TTC549 (cell line): Measurements from ENCODE around the gene STARD8.
"Not testable (repeated sequence)": the region's sequence is repeated elsewhere in the genome, so short reads cannot be mapped to it uniquely, and the experiment has no call there.

Experiments
- FAIRE-seq: peaks from 2 replicates; lab custom pipeline; 2012; peaks lifted over from hg19 to GRCh38; lab: Jason Lieb, UNC

The STARD8 gene, protein sequence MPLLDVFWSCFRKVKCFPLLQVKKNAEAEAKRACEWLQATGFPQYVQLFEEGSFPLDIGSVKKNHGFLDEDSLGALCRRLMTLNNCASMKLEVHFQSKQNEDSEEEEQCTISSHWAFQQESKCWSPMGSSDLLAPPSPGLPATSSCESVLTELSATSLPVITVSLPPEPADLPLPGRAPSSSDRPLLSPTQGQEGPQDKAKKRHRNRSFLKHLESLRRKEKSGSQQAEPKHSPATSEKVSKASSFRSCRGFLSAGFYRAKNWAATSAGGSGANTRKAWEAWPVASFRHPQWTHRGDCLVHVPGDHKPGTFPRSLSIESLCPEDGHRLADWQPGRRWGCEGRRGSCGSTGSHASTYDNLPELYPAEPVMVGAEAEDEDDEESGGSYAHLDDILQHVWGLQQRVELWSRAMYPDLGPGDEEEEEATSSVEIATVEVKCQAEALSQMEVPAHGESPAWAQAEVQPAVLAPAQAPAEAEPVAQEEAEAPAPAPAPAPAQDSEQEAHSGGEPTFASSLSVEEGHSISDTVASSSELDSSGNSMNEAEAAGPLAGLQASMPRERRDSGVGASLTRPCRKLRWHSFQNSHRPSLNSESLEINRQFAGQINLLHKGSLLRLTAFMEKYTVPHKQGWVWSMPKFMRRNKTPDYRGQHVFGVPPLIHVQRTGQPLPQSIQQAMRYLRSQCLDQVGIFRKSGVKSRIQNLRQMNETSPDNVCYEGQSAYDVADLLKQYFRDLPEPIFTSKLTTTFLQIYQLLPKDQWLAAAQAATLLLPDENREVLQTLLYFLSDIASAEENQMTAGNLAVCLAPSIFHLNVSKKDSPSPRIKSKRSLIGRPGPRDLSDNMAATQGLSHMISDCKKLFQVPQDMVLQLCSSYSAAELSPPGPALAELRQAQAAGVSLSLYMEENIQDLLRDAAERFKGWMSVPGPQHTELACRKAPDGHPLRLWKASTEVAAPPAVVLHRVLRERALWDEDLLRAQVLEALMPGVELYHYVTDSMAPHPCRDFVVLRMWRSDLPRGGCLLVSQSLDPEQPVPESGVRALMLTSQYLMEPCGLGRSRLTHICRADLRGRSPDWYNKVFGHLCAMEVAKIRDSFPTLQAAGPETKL

DNA sequence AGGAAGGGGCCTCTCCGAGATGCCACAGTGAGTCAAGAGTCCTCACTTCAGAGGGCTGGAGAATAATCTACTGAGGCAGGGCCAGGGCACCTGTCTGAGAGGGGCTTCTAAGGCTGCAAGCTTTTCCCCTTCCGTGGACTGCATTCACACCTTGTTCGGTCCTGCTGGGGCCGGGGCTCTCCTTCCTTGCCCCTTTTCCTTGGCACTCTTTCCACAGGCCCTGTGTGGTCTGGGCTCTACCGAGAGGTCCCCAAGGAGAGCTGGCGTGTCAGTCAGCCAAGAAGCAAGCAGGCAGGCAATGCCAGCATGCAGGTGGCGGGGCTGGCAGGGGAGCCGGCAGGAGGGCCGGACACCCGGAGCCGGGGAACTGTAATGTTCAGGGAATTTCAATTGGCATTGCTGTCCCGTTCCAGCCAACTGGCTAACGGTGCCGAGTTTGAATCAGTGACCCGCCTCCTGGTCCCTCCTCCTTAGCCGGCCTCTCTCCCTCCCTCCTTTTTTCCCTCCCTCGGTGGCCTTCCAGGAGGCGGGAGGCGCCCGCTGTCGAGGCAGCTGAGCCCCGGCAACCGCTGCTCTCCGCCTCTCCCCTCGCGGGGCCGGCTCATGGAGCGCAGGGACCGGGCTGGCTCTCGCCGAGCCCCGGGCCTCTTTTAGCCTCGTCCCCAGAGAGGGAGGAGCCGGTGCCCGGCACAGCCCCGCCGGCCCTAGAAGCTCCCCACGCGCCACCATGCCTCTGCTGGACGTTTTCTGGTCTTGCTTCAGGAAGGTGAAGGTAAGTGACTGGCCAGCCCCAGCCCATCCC is at the start of gene STARD8:
TSS of gene STARD8 (plus strand) at position 511 of the 802 bp plus-strand sequence. CDS start at position 728, 217 bp downstream.
- no peak for FAIRE-seq

GRCh38 chrX:68598841-68599240 is 48.6 kb upstream of the STARD8 start:
- FAIRE-seq = no peak

DNA sequence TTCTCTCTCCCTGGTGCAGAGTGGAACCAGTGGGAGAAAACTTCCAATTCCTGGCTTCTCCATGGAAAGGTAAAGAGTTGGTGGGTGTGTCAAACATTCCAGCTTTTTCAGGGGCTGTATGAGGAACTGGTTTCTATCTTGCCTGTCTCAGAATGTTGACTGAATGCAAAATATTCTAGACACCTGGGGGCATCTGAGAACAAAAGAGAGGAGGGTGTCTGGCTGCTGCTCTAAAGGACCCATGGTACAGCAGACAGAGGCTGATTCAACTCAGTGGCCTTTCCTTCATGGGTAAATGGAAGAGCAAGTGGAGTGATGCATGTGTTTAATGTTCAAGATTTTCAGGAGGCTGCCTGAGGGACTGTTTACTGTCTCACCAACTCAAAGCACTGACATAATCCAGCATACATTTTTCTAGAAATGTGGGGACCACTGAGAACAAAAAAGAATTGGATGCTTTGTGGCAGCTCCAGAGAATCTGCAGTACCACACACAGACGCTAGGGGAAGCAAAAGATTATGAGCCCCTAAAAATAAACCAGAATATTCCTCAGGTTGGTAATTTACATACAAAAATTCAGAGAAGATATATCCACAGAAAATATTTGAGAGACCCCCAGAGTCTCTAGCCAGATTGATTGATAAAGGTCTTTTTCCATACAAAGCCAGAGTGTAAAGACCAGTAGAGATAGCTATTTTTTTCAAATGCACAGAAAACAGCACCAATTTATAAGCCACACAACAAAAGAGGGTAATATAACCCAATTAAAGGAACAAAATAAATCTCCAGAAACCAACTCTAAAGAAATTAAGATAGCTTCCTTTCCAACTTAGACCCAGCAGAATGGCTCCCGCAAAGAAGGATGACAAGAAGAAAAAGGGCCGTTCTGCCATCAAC is 48.0 kb upstream of the STARD8 start:
- FAIRE-seq = no peak

GRCh38 chrX:68604216-68604615 is 43.2 kb upstream of the STARD8 start:
- FAIRE-seq = not testable (repeated sequence)

DNA sequence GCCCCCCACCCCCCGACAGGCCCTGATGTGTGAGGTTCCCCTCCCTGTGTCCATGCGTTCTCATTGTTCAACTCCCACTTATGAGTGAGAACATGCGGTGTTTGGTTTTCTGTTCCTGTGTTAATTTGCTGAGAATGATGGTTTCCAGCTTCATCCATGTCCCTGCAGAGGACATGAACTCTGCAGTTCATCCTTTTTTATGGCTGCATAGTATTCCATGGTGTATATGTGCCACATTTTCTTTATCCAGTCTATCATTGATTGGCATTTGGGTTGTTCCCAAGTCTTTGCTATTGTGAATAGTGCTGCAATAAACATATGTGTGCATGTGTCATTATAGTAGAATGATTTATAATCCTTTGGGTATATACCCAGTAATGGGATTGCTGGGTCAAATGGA is 32.7 kb upstream of the STARD8 start:
- not testable (repeated sequence) for FAIRE-seq

- no peak for FAIRE-seq
These were observed 19.5 kb upstream of the STARD8 start for GRCh38 chrX:68627986-68628385.

- not testable (repeated sequence) for FAIRE-seq
These were observed 17.5 kb upstream of the STARD8 start for GRCh38 chrX:68629936-68630335.

DNA sequence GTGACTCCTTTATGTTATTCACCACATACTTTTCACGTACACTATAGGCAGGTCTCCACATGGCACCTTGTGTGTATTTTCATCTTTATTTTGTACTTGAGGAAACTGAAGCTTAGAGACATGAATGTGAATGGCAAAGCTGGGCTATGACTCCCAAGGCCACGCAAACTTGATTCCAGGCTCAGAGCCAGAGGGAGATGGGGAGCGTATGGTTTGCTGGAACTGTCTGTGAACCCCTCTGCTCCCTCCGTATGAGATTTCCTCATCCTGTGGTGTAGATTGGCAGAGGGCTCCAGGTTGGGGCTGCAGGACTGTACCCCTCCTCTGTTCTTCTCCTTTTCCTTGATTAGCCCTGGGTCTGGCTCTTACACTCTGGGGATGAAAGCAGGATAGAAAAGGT is 16.1 kb upstream of the STARD8 start:
- no peak for FAIRE-seq

- no peak for FAIRE-seq
These were observed 15.0 kb upstream of the STARD8 start for GRCh38 chrX:68632491-68632890.

DNA sequence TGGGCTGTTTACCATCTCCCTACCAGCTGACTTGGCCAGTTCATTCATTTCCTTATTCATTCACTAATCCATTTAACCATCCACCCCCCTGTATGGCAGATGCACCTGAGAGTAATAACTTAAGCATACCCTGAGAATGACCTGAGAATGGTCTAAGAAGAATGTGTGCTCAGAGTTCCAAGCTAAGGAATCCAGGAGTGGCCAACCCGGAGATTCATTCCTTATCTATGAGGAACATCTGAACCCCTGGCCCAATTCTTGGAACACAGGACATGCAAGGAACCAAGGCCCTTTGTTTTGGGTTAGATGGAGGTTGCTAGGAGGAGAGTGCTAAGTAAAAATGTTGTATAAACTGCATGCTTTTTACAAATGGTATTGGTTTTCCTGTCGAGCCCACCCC is 13.5 kb upstream of the STARD8 start:
- no peak for FAIRE-seq

DNA sequence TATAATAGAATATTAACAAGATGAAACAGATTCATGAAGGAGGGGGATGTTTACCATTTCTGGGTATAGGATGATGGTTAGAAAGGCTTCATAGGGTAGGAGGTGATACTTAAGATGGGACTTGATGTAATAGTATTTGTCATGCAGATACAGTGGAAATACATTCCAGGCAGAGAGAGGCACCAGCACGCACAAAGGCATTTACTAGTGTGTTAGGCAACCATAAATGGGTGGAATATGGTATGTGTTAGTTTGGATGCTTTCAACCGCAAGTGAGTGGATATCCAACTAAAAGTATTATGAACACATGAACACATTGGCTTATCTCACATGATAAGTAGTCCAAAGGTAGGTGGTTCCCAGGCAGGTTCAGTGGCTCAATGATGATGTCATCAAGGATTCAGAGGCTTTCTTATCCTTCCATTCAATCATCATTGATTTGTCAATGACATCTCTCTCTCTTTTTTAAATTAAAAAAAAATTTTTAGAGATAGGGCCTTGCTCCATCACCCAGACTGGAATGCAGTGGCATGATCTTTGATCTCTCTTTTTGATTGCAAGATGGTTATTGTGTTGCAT is 12.7 kb upstream of the STARD8 start:
- FAIRE-seq = no peak

- no peak for FAIRE-seq
These were observed 6.8 kb upstream of the STARD8 start for GRCh38 chrX:68640661-68641060.

DNA sequence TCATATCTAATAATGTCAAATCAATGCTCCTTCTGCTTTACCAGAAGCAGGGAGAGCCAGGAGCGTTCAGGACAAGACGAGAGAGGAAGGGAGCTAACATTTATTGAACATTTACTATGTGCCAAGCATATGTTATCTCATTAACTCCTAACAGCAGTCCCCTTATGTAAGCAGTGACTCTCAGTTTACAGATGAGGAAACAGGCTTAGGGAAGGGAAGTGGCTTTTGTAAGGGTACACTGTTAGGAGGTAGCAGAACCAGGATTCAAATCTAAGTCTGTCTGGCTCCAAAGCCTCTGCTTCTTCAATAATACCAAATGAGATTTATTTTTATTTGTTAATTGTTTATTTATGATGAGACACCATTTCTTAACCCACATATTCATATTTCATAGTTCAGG is 2.6 kb upstream of the STARD8 start:
- FAIRE-seq = no peak

- FAIRE-seq = no peak
These were observed 1.0 kb upstream of the STARD8 start for GRCh38 chrX:68646421-68646820.

DNA sequence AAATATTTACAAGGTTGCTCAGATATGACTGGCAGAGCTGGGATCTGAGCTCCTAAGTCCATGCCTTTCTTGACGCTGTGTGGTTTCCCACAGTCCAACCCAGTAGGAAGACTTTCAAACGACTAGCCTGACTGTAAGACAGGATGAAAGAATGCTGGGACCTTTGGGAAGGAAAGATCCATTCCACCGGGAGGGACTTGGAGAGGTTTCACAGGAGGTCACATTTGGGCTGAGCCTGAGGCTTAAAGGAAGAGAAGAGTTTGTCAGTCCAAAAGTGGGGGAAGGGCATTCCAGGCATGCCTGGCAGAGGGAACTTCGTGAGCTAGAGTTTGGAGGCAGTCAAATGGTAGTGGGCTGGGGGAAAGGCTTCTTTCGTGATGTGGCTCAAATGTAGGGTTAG is 1.5 kb downstream of the STARD8 start:
- FAIRE-seq = no peak

DNA sequence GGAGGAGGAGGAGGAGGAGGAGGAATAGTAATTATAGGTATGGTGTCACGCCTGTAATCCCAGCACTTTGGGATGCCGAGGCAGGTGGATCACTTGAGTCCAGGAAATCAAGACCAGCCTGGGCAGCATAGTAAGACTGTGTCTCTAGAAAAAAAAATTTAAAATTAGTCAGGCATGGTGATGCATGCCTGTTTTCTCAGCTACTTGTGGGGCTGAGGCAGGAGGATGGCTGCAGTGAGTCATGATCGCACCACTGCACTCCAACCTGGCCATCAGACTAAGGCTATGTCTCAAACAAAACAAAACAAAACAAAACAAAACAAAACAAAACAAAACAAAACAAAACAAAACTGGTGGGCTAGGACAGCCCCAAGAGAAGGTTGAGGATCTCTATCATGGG is 3.0 kb downstream of the STARD8 start:
- no peak for FAIRE-seq

- no peak for FAIRE-seq
These were observed 3.6 kb downstream of the STARD8 start for GRCh38 chrX:68651110-68651509.

GRCh38 chrX:68652326-68653170 is 5.1 kb downstream of the STARD8 start:
- no peak for FAIRE-seq

- FAIRE-seq = no peak
These were observed 7.2 kb downstream of the STARD8 start for GRCh38 chrX:68654693-68655092.

DNA sequence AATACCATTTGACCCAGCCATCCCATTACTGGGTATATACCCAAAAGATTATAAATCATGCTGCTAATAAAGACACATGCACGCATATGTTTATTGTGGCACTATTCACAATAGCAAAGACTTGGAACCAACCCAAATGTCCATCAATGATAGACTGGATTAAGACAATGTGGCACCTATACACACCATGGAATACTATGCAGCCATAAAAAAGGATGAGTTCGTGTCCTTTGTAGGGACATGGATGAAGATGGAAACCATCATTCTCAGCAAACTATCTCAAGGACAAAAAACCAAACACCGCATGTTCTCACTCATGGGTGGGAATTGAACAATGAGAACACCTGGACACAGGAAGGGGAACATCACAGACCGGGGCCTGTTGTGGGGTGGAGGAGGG is 9.0 kb downstream of the STARD8 start:
- FAIRE-seq = not testable (repeated sequence)
